GM12878 (cell line): ENCODE measurements around the gene ADRB1. TPM values are rescaled to one million over a fixed set of nuclear protein-coding genes. Genes with fewer than 3 reads are reported as not detected.

Source experiments
- ATAC-seq: fragments of 200-7000 bp; cut with Tn5 transposase; 3 replicates; pipeline ENCODE4 v1.9.1; 2020; ENCODE audit warnings: mild to moderate bottlenecking, moderate library complexity
- BruUV-seq: library from RNA; stranded (reverse); fragments of 400-500 nt; replicated peaks from 2 replicates; lab custom pipeline; 2021; lab: Mats Ljungman, UMichigan
- CTCF ChIA-PET: fragments of 300-600 bp; sonication (Branson Sonifier 250); formaldehyde crosslinking; extraction: SDS; loops from one replicate; lab custom pipeline; 2021; ENCODE audit warnings: inconsistent platforms; lab: Yijun Ruan, JAX
- POLR2A ChIA-PET: fragments of 350-600 bp; formaldehyde crosslinking; extraction: SDS; loops from one replicate; lab custom pipeline; 2021; ENCODE audit warnings: inconsistent platforms; lab: Charles Lee
- RAD21 ChIA-PET: fragments of 300-600 bp; sonication (Branson Sonifier 250); formaldehyde crosslinking; loops from one replicate; lab custom pipeline; 2023; ENCODE audit warnings: antibody characterized with exemption; ENCODE audit not compliant: unreplicated experiment; lab: Charles Lee
- SMC1A ChIA-PET: fragments of 300-600 bp; sonication (Branson Sonifier 250); formaldehyde crosslinking; loops from one replicate; lab custom pipeline; 2023; ENCODE audit not compliant: unreplicated experiment, uncharacterized antibody; lab: Charles Lee
- DNase-seq: peaks from one replicate; pipeline ENCODE4 v3.0.0-alpha.2; 2011; ENCODE audit warnings: low read depth, low spot score
- FAIRE-seq: peaks from 3 replicates; lab custom pipeline; 2011; peaks lifted over from hg19 to GRCh38; lab: Jason Lieb, UNC
- H2AFZ ChIP-seq: 2 replicates; pipeline ENCODE4 v1.6.0; 2011; ENCODE audit warnings: low read depth, low read length, control low read depth; ENCODE audit not compliant: control insufficient read depth
- H3K27ac ChIP-seq: 2 replicates; pipeline ENCODE4 v1.5.1; 2011; ENCODE audit warnings: control low read depth; ENCODE audit not compliant: control insufficient read depth, insufficient read depth
- H3K27me3 ChIP-seq, 2 experiments: replicated peaks in 1 of 2; 2 replicates each; pipeline versions ENCODE4 v1.6.0 to v1.6.1; 2011; ENCODE audit warnings: low read length in 1 of 2; ENCODE audit not compliant: control insufficient read depth in 2 of 2, insufficient read depth in 2 of 2
- H3K36me3 ChIP-seq, 2 experiments: 2 replicates each; pipeline ENCODE4 v1.5.1; 2011; ENCODE audit warnings: low read length in 1 of 2; ENCODE audit not compliant: control insufficient read depth in 2 of 2, insufficient read depth in 2 of 2
- H3K4me1 ChIP-seq: 2 replicates; pipeline ENCODE4 v1.6.1; 2011; ENCODE audit warnings: mild to moderate bottlenecking, low read length, moderate library complexity, mixed read lengths; ENCODE audit not compliant: control insufficient read depth, insufficient read depth
- H3K4me2 ChIP-seq: 2 replicates; pipeline ENCODE4 v1.6.0; 2011; ENCODE audit warnings: control low read depth; ENCODE audit not compliant: control insufficient read depth, insufficient read depth
- H3K4me3 ChIP-seq: fragments of 200-600 bp; sonication (generic); 2 replicates; pipeline ENCODE4 v1.5.1; 2016
- H3K79me2 ChIP-seq: 2 replicates; pipeline ENCODE4 v1.6.0; 2011; ENCODE audit warnings: low read length; ENCODE audit not compliant: control insufficient read depth, insufficient read depth
- H3K9ac ChIP-seq: 2 replicates; pipeline ENCODE4 v1.8.0; 2011; ENCODE audit warnings: low read length, control low read depth, mixed read lengths; ENCODE audit not compliant: control insufficient read depth, insufficient read depth
- H3K9me3 ChIP-seq: replicated peaks from 3 replicates; pipeline ENCODE4 v1.5.1; 2011; ENCODE audit warnings: mild to moderate bottlenecking, low read length; ENCODE audit not compliant: control insufficient read depth, insufficient read depth
- H4K20me1 ChIP-seq: 2 replicates; pipeline ENCODE4 v1.6.0; 2011; ENCODE audit not compliant: control insufficient read depth, insufficient read depth
- CTCF ChIP-seq, 3 experiments: IDR thresholded peaks in 2 of 3; conservative IDR thresholded peaks in 1 of 3; 2 replicates each; pipeline ENCODE4 v1.5.1; 2011; ENCODE audit warnings: low read depth in 3 of 3, low read length in 3 of 3, mild to moderate bottlenecking in 3 of 3, control low read depth in 2 of 3, moderate library complexity in 2 of 3, inconsistent platforms in 1 of 3, mixed read lengths in 1 of 3; ENCODE audit not compliant: control insufficient read depth in 2 of 3, insufficient read depth in 1 of 3; ENCODE audit errors: extremely low read depth in 1 of 3
- MLLT1 ChIP-seq: fragments of 450-650 bp; IDR thresholded peaks from 2 replicates; pipeline ENCODE4 v1.6.1; 2016; ENCODE audit warnings: mild to moderate bottlenecking
- MYB ChIP-seq: fragments of 150-350 bp; IDR thresholded peaks from 2 replicates; pipeline ENCODE4 v1.6.1; 2014; ENCODE audit warnings: mild to moderate bottlenecking, low read depth, low read length, borderline replicate concordance
- NKRF ChIP-seq: fragments of 450-650 bp; conservative IDR thresholded peaks from 2 replicates; pipeline ENCODE4 v1.6.1; 2017; ENCODE audit warnings: mild to moderate bottlenecking, moderate library complexity
- PAX5 ChIP-seq: IDR thresholded peaks from 2 replicates; pipeline ENCODE4 v1.6.1; 2011; ENCODE audit warnings: low read depth, low read length, borderline replicate concordance
- STAT3 ChIP-seq: IDR thresholded peaks from 2 replicates; pipeline ENCODE4 v1.6.1; 2011; ENCODE audit warnings: low read depth, low read length, improper control_type of control experiment
- USF2 ChIP-seq: IDR thresholded peaks from 2 replicates; pipeline ENCODE4 v1.6.1; 2011; ENCODE audit warnings: low read depth, low read length, improper control_type of control experiment, borderline replicate concordance
- ZNF622 ChIP-seq: fragments of 450-650 bp; IDR thresholded peaks from 2 replicates; pipeline ENCODE4 v1.6.1; 2017; ENCODE audit warnings: mild to moderate bottlenecking, inconsistent platforms
- WGBS: methylation state at CpG from one replicate; pipeline ENCODE4 v1.1.6; 2016; ENCODE audit warnings: low lambda C conversion rate; ENCODE audit not compliant: insufficient replicate concordance, insufficient coverage; ENCODE audit errors: missing lambda C conversion rate; 5-methylcytosine and 5-hydroxymethylcytosine counted together
- in situ Hi-C: fragments of 300-500 bp; cut with MboI; formaldehyde crosslinking; loops from 9 replicates; pipeline ENCODE4 v1.14.3; 2018; ENCODE audit warnings: mixed read lengths
- intact Hi-C: fragments of 100-400 bp; cut with micrococcal nuclease; formaldehyde crosslinking; loops from one replicate; pipeline ENCODE4 v1.14.2; 2022; ENCODE audit not compliant: unreplicated experiment
- polyA plus RNA-seq, 11 experiments: library from polyadenylated mRNA; depleted of rRNA in 4 of 11; unstranded in 6 of 11; stranded (reverse) in 5 of 11; fragments of >200 nt; fragmentation: Nextera tagmentation in 4 of 11; fragmentation: Illumina TruSeq in 1 of 11; extraction: Ambion mirVana in 4 of 11; extraction: Trizol in 1 of 11; gene quantifications; 1 replicate in 1 of 11; 2 replicates in 10 of 11; pipeline versions ENCODE4 v1.2.1 to v1.2.3, GENCODE V29; 2011 to 2016; ENCODE audit warnings: inconsistent platforms in 2 of 11, missing spikeins in 2 of 11, low read depth in 1 of 11
- total RNA-seq, 4 experiments: library from RNA; depleted of rRNA in 3 of 4; stranded (reverse); fragments of >200 nt in 3 of 4; fragmentation: Illumina TruSeq in 1 of 4; extraction: Trizol in 1 of 4; gene quantifications; 2 replicates each; pipeline versions ENCODE4 v1.2.1 to v1.2.3, GENCODE V29; 2013 to 2021

The ADRB1 gene
- total and polyA plus RNA-seq, 10 of the 15 experiments (the other 5 are each of a cell fraction or from before 2014, with no cell fraction given): 0.26 to 4.5 (median 1.1) TPM

- no peak for TF ChIP-seq USF2
- TF ChIP-seq ZNF622: no peak
- TF ChIP-seq, all 136 proteins: peak for 0
These were observed 21.4 kb downstream of the ADRB1 start (continued) for GRCh38 chr10:114065049-114065435.

- Histone ChIP-seq H3K79me2 (no peaks in the 10 kb centered on the region), H3K27me3 (no peaks in the 10 kb centered on the region; a peak in 1 of 4 replicates), H3K4me1 (peaks cover 7% of the 10 kb centered on the region), H3K27ac (no peak overlapping the region), H4K20me1 (no peaks in the 10 kb centered on the region), H3K4me2 (no peak overlapping the region), H3K9ac (no peak overlapping the region)
- 78% methylated on average over 6 of the region's 6 CpGs for WGBS
- intact Hi-C loops (no loop called here), in situ Hi-C loops (no loop called here)
- FAIRE-seq (peak; percentile 64), ATAC-seq (no peak)
- TF ChIP-seq PAX5 (no peak), STAT3 (no peak), MLLT1 (no peak), CTCF (IDR thresholded peaks at IDR 0.05 in 2 of 3, conservative IDR thresholded peaks at IDR 0.05 in 1 of 3; ENCODE audit: control insufficient read depth in 2 of 3, extremely low read depth in 1 of 3, insufficient read depth in 1 of 3, low read depth in 3 of 3, low read length in 3 of 3) (no peak), NKRF (no peak), MYB (no peak)
- TF ChIP-seq, all 136 proteins: peak for 0
- ChIA-PET SMC1A (interaction anchor here (0.7 to 3.1 kb wide), 10 partner anchors 8 to 269 kb away, joined by 3 to 13 read pairs (median 4); no protein-coding TSS in a partner anchor), CTCF (interaction anchor here (0.8 to 3.2 kb wide), 9 partner anchors 10 to 270 kb away, joined by 3 to 15 read pairs (median 3); no protein-coding TSS in a partner anchor), POLR2A (no interaction called here), RAD21 (interaction anchor here (0.7 to 1.5 kb wide), 3 partner anchors 25 to 210 kb away, joined by 3 read pairs; partner anchors contain the start of gene ADRB1)
- no peaks in the 10 kb centered on the region; the same call in 2 of the 3 replicates for H3K9me3 ChIP-seq
- no peak for DNase-seq
- H3K4me3 ChIP-seq: no peak overlapping the region
- H2AFZ ChIP-seq: peak overlapping the region; percentile 9; the same call in 1 of the 2 replicates
- no peaks in the 10 kb centered on the region for H3K36me3 ChIP-seq
- no TSS peak for BruUV-seq
These were observed 24.5 kb downstream of the ADRB1 start for GRCh38 chr10:114068054-114068707.
